Adrenal gland (tissue), 12 donors: ENCODE data around the gene CLEC6A. TPM values are rescaled to one million over a fixed set of nuclear protein-coding genes. Genes with fewer than 3 reads are reported as not detected.

ENCODE experiments used
- DNase-seq, 7 donors: peaks; one replicate each; pipeline ENCODE4 v3.0.0-alpha.2; 2019 to 2020
- H3K27ac ChIP-seq, 5 donors: fragments of 200-600 bp; sonication (generic) in 4 of 5; 1 replicate in 3 of 5; 2 replicates in 2 of 5; pipeline versions ENCODE4 v1.5.1 to v1.8.0; 2016 to 2020; ENCODE audit warnings: mild to moderate bottlenecking in 1 of 5
- H3K27me3 ChIP-seq: fragments of 200-600 bp; 2 replicates; pipeline ENCODE4 v1.8.0; 2021
- H3K36me3 ChIP-seq, 2 donors: fragments of 200-600 bp; replicated peaks in 1 of 2; 1 replicate in 1 of 2; 2 replicates in 1 of 2; pipeline versions ENCODE4 v1.5.1 to v1.8.0; 2018 to 2022
- H3K4me1 ChIP-seq, 2 donors: fragments of 200-600 bp; replicated peaks in 1 of 2; 1 replicate in 1 of 2; 2 replicates in 1 of 2; pipeline versions ENCODE4 v1.5.1 to v1.8.0; 2018 to 2021
- H3K4me3 ChIP-seq, 4 donors: fragments of 200-600 bp; sonication (generic) in 3 of 4; one replicate each; pipeline ENCODE4 v1.5.1; 2016 to 2018
- H3K9me3 ChIP-seq, 3 donors: fragments of 200-600 bp; sonication (generic) in 1 of 3; replicated peaks in 1 of 3; 1 replicate in 2 of 3; 2 replicates in 1 of 3; pipeline versions ENCODE4 v1.5.1 to v1.8.0; 2016 to 2021
- POLR2A ChIP-seq, 2 donors: fragments of 450-650 bp; IDR thresholded peaks; one replicate each; pipeline ENCODE4 v1.6.1; 2017; ENCODE audit warnings: antibody characterized with exemption in 2 of 2, mild to moderate bottlenecking in 2 of 2, moderate library complexity in 1 of 2
- WGBS, 4 donors: extraction: QIAGEN DNeasy Blood & Tissue Kit in 2 of 4; methylation state at CpG; one replicate each; pipeline versions ENCODE4 v1.1.5 to v1.1.7; 2013 to 2017; 5-methylcytosine and 5-hydroxymethylcytosine counted together
- intact Hi-C, 2 donors: fragments of 100-400 bp; cut with DNase I; formaldehyde crosslinking; loops; one replicate each; pipeline versions ENCODE4 v1.14.1 to v1.15.0; 2022 to 2023
- polyA plus RNA-seq, 3 donors: library from polyadenylated mRNA; stranded (reverse); fragments of 200-250 nt in 2 of 3; fragments of 350-450 nt in 1 of 3; fragmentation: Illumina TruSeq in 1 of 3; extraction: RNeasy Lipid Tissue Mini Kit (QIAGEN cat#74804) in 1 of 3; gene quantifications; one replicate each; pipeline ENCODE4 v1.2.3, GENCODE V29; 2013 to 2014
- total RNA-seq, 9 donors: library from RNA; depleted of rRNA in 4 of 9; stranded (reverse); fragments of >200 nt in 4 of 9; fragments of 120-200 nt in 1 of 9; fragmentation: NEBNext Ultra II Directional in 1 of 9; extraction: Animal tissue kit (Norgen Biotek cat#: 25700) in 1 of 9; gene quantifications; one replicate each; pipeline versions ENCODE4 v1.1.0 to v1.2.4, GENCODE V29; 2013 to 2023
- TF ChIP-seq, protein P1 (sequence below), 6 experiments: fragments of 450-650 bp in 4 of 6; fragments of 200-600 bp in 2 of 6; sonication (generic) in 1 of 6; IDR thresholded peaks; 1 replicate in 5 of 6; 2 replicates in 1 of 6; pipeline versions ENCODE4 v1.5.1 to v1.8.0; 2016 to 2021; ENCODE audit warnings: antibody characterized with exemption in 6 of 6, mild to moderate bottlenecking in 2 of 6, moderate library complexity in 1 of 6
- donor health status: healthy with polysubstance abuse.
- donor health status: Bipolar disorder and iron deficiency.
- donor health status: DM: yes; HTN: yes; CAD: no.
- donor health status: DM: no; HTN: no; CAD: no.
- donor health status: DM: no; HTN: no; CAD: no.
- donor health status: DM: yes; HTN: yes; CAD: no.

The CLEC6A gene
- total and polyA plus RNA-seq, 12 donors: 0.06 TPM; not detected in 11

DNA sequence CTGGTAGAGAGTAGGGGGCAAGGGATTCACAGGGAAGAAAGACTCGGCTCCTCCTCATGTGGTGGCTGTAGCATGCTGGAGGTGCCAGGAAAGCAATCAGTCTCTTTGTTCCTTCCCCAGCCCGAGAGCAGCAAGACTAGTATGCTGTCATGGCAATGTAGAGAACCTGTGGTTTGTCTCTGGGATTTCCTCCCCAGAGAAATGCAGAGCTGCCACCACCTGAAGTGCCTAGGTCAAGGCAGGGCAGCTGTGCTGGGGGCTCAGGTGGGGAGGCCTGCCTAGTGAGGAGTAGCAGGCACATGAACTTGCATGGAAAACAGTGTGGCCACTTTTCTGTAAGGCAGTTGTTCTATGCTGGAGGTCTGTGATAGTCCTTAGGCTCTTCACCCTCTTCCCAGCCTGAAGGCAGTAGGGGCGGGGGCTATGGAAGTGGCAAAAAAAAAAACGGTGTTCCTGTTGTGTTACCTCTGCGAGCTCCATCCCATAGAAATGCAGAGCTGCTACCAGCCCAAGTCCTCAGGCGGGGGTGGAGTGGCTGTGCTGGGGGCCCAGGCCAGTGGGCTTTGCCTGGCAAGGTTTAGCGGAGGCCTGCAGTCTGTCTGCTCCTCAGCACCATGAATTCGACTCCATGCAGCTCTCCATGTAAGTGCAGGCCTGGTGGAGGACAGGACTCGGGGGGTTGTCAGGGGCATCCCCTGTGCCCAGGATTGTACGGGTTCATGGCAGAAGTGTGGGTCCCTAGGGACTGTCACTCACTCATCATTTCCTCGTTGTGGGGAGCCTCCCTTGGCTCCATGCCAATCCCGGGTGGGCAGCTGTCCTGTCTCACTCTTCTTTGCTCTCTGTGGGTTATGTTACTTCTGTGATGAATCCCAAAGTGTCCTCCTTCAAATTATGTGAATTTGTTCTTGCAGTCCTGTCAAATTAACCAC is 53.4 kb downstream of the CLEC6A start:
- no peak for DNase-seq
- WGBS, 4 donors: 53 to 67% (median 64%) methylated on average over 10 to 12 of the region's 12 CpGs
- Histone ChIP-seq H3K4me1 (no peaks in the 10 kb centered on the region), H3K27ac (no peak overlapping the region), H3K27me3 (peaks cover 3% of the 10 kb centered on the region), H3K36me3 (no peaks in the 10 kb centered on the region), H3K4me3 (no peak overlapping the region), H3K9me3 (no peaks in the 10 kb centered on the region)
- intact Hi-C loops: no loop called here
- TF ChIP-seq, protein P1, sequence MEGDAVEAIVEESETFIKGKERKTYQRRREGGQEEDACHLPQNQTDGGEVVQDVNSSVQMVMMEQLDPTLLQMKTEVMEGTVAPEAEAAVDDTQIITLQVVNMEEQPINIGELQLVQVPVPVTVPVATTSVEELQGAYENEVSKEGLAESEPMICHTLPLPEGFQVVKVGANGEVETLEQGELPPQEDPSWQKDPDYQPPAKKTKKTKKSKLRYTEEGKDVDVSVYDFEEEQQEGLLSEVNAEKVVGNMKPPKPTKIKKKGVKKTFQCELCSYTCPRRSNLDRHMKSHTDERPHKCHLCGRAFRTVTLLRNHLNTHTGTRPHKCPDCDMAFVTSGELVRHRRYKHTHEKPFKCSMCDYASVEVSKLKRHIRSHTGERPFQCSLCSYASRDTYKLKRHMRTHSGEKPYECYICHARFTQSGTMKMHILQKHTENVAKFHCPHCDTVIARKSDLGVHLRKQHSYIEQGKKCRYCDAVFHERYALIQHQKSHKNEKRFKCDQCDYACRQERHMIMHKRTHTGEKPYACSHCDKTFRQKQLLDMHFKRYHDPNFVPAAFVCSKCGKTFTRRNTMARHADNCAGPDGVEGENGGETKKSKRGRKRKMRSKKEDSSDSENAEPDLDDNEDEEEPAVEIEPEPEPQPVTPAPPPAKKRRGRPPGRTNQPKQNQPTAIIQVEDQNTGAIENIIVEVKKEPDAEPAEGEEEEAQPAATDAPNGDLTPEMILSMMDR (IDR thresholded peaks at IDR 0.05): no peak
- TF ChIP-seq POLR2A (IDR thresholded peaks at IDR 0.05): no peak

DNA sequence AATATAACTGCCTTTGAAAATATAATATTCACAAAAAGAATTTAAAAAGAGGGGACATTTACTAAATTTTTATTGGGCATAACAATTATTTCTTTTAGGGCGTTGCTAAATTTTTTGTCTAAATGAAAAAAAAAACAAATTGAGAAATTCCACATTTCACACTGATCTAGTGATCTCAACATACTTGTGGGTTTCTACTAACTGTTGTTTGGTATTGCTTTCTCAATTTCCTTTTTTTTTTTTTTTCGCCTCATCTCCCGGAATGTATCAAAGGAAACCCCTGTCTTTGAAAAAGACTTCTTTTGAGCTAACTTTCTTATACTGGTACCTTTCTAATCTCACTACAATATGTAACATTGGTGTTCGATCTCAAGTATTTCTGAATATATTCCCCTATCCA is 57.5 kb downstream of the CLEC6A start, which contains the start of gene CLEC4D:
CLEC4D (plus strand) TSS at position 248 of the 400 bp plus-strand sequence. CDS start 230 bp downstream, outside the sequence.
- no peak within 1 kb of the TSS for H3K4me3 ChIP-seq

DNA sequence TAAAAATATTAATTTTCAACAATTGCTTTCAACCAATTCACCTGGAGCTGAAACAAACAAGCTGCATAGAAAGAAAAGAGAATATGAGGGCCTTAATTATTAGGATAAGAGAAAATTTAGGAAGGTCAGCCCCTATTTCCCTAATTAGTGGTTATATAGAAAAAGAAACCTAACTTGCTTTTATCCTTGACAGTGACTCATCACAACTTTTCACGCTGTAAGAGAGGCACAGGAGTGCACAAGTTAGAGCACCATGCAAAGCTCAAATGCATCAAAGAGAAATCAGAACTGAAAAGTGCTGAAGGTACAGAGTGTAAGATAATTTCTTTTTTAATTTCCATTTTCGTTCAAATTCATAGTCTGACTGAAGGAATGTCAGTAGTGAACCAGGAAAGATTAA is 62.2 kb downstream of the CLEC6A start:
- Histone ChIP-seq H3K36me3 (no peaks in the 10 kb centered on the region), H3K4me1 (no peaks in the 10 kb centered on the region), H3K27me3 (peaks cover 4% of the 10 kb centered on the region), H3K9me3 (no peaks in the 10 kb centered on the region), H3K4me3 (no peak overlapping the region), H3K27ac (no peak overlapping the region)
- intact Hi-C loops: no loop called here
- TF ChIP-seq POLR2A (IDR thresholded peaks at IDR 0.05): no peak
- TF ChIP-seq, protein P1 (IDR thresholded peaks at IDR 0.05): no peak
- no peak for DNase-seq
- WGBS, 4 donors: 43 to 52% (median 46%) methylated on average over 2 of the region's 2 CpGs

More for the DNA sequence above, 57.5 kb downstream of the CLEC6A start, which contains the start of gene CLEC4D:
- no peak for DNase-seq
- Histone ChIP-seq H3K27me3 (peaks cover 7% of the 10 kb centered on the region), H3K36me3 (no peaks in the 10 kb centered on the region), H3K9me3 (no peaks in the 10 kb centered on the region), H3K27ac (no peak within 1 kb of the TSS), H3K4me1 (no peaks in the 10 kb centered on the region)
- TF ChIP-seq POLR2A (IDR thresholded peaks at IDR 0.05): no peak
- TF ChIP-seq, protein P1 (IDR thresholded peaks at IDR 0.05): no peak
- intact Hi-C loops: no loop called here
- WGBS, 4 donors: 64 to 72% (median 69%) methylated on average over 4 of the region's 4 CpGs

DNA sequence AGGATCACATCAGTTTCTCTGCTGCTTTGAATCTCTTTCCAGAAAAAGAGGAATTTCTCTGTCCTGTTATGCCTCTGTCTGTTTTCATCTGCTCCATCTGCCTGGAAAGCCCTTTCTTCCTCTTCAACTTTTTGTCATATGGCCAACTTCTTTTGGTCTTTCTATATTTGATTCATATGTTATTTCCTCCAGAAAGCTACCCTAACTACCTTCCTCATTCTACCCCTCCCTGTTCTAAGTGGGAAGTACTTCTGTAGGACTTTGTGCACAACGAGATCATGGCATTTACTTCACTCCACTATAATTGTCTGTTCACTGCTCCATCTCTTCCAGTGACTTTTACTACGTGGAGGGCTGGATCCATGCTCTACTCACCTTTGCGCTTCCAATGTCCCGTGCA is 63.4 kb downstream of the CLEC6A start:
- DNase-seq: no peak
- intact Hi-C loops: no loop called here
- Histone ChIP-seq H3K4me1 (no peaks in the 10 kb centered on the region), H3K4me3 (no peak overlapping the region), H3K36me3 (no peaks in the 10 kb centered on the region), H3K9me3 (no peaks in the 10 kb centered on the region), H3K27ac (no peak overlapping the region), H3K27me3 (peaks cover 4% of the 10 kb centered on the region)
- TF ChIP-seq, protein P1 (IDR thresholded peaks at IDR 0.05): no peak
- TF ChIP-seq POLR2A (IDR thresholded peaks at IDR 0.05): no peak
- 58 to 73% (median 67%) methylated on average over 4 of the region's 4 CpGs for WGBS, 4 donors
